Adipose tissue (tissue), 3 donors: ENCODE results near the gene MFSD6. TPM values are rescaled to one million over a fixed set of nuclear protein-coding genes. Genes with fewer than 3 reads are reported as not detected.

ENCODE experiments used
- H3K27ac ChIP-seq: one replicate; pipeline ENCODE4 v1.5.1; 2013; ENCODE audit warnings: low read depth, low read length
- WGBS, 3 donors: extraction: QIAGEN DNeasy Blood & Tissue Kit; methylation state at CpG; one replicate each; pipeline ENCODE4 v1.1.7; 2013; 5-methylcytosine and 5-hydroxymethylcytosine counted together
- polyA plus RNA-seq, 3 donors: library from polyadenylated mRNA; stranded (reverse); fragments of 200-250 nt; gene quantifications; one replicate each; pipeline ENCODE4 v1.2.3, GENCODE V29; 2013
- donor health status: healthy with polysubstance abuse.
- donor health status: Bipolar disorder and iron deficiency.
- donor health status: healthy.

The MFSD6 gene
- polyA plus RNA-seq, 3 donors, result 6.2 to 10.4 (median 7.1) TPM

DNA sequence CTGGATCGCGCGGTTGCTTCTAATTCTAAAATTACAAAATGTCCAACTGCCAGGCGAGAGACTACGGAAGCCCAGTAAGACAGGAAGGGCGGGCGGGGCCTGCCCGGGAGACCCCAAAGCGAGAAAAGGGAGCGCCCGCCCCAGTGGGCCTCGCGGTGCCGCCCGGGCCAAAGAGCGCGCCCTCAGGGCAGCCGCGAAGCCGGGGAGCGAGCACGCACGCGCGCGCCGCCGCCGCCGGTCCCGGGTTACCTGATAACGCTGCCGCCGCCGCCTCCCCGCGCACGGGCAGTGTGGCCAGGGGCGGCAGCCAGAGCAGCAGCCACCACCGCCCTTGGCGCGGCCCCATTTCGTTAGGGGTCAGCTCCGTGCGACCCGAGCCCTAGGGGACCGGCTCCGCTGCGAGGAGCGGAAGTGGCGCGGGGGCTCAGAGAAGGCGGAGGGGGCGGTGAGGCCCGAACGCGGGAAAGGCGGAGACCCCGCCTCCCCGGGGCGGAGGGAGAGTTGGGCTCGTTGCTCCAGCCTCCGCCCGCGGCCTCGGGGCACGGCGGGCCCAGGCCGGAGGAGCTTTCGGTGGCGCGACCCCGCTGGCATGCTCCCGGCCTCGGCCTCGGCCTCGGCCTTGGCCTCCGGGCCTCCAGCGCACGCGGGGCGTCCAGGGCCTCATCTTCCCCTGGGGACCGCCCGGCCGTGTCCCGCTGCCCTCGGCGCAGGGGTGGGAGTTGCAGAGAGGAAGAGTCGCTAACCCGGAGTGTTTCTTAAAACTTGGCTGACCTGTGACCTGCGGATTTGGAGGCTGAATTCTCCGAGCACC, 126.4 kb downstream of the MFSD6 start, which contains the start of gene NEMP2:
NEMP2 (minus strand) TSS at position 413 of the 811 bp plus-strand sequence; CDS start at position 346, 67 bp downstream.
- peak within 1 kb of the TSS; percentile 87 for H3K27ac ChIP-seq
- WGBS, 3 donors, result 0% methylated on average over 83 to 92 of the region's 92 CpGs

DNA sequence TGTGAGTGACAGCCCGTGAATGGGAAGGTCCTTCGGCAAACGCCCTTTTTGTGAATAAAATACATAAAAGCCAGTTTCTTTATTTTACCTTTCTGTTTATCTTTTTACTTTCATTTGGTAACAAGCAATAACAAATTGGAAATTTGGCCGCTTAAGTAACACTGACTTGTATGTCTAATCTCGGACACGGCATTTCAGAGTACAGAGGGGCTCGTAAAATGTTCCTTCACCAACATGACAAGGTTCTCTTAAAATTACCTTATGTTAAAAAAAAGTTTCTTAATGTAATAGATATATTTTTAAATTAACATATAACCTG, 126.9 kb downstream of the MFSD6 start:
- WGBS, 3 donors, result 1 to 6% (median 5%) methylated on average over 7 of the region's 7 CpGs
- peak overlapping the region; percentile 87 for H3K27ac ChIP-seq

DNA sequence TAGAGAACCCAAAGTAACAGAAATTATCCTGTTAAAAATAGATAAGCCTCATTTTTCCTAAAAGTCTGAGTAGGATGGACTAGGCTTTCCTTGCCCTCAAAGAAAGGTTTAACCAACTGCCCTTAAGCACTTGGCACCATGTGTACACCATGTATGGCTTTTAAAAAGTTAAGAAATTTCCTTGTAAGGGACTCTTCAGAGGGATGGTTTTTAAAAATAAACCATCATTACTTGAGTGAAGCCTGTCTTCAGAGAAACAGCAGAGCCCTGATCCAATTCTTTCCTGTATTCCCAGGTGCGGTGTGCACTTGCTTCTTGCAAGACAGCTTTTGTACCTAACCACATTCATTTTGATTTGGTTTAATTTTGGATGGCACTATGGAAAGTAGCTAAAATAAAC, 127.4 kb downstream of the MFSD6 start:
- WGBS, 3 donors, result 50 to 63% (median 58%) methylated on average over 1 of the region's 1 CpG

DNA sequence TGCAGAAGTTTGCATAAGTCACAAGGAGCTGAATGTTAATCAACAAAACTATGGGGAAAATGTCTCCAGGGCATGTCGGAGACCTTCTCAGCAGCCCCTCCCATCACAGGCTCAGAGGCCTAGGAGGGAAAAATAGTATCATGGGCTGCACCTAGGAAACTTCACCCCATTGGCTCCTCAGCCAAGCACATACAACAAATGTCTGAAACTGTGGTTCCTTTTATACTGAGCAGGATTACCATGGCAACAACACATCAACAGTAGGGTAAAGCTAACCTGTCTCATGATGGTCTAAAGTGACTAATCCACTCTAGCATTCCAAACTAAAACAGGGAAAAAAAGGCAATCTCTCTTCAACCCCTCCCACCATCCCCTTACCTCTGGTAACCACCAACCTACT, 129.6 kb downstream of the MFSD6 start:
- WGBS, 3 donors, result 95 to 100% (median 100%) methylated on average over 1 of the region's 1 CpG
- no peak overlapping the region for H3K27ac ChIP-seq

More for the DNA sequence above, 127.4 kb downstream of the MFSD6 start:
- no peak overlapping the region for H3K27ac ChIP-seq

DNA sequence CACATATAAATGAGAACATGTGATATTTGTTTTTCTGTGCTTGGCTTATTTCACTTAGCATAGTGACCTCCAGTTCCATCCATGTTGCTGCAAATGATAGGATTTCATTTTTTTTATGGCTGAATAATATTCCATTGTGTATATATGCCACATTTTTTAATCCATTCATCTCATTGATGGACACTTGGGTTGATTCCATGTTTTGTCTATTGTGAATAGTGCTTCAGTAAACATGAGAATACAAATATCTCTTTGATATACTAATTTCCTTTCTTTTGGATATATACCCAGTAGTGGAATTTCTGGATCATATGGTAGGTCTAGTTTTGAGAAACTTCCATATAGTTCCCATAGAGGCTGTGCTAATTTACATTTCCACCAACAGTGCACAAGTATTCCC, 130.0 kb downstream of the MFSD6 start:
- no peak overlapping the region for H3K27ac ChIP-seq

DNA sequence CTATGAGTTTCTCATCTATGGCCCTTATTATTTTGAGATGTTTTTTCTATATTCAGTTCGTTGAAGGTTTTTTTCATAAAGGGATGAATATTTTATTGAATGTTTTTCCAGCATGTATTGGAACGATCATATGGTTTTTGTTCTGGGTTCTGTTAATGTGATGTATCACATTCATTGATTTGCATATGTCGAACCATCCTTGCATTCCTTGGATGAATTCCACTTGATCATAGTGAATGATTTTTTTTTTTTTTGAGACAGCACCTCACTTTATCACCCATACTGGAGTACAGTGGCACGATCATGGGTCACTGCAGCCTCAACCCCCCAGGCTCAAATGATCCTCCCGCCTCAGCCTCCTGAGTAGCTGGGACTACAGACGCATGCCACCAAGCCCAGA, 131.9 kb downstream of the MFSD6 start:
- 96 to 97% (median 97%) methylated on average over 6 of the region's 6 CpGs for WGBS, 3 donors
- H3K27ac ChIP-seq, result no peak overlapping the region

DNA sequence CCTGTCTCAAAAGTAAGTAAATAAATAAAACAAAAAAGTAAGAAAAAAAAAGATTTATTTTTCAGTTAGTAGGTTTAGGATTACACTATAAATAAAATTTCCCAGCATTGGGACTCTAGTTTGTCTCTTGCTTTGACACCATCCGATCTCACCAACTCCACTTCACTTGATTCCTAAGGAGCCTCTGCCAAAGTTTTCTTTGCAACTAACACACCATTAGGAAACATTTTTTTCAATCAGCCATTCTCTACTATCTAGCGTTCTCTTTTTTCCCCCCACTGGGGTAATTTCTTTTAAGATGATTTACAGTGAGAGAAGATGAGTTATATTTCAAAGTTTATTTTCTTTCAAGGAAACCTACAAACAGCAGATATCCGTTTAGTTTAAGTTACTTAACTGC, 136.9 kb downstream of the MFSD6 start:
- WGBS, 3 donors, result 56 to 82% (median 56%) methylated on average over 3 of the region's 3 CpGs
- no peak overlapping the region for H3K27ac ChIP-seq

DNA sequence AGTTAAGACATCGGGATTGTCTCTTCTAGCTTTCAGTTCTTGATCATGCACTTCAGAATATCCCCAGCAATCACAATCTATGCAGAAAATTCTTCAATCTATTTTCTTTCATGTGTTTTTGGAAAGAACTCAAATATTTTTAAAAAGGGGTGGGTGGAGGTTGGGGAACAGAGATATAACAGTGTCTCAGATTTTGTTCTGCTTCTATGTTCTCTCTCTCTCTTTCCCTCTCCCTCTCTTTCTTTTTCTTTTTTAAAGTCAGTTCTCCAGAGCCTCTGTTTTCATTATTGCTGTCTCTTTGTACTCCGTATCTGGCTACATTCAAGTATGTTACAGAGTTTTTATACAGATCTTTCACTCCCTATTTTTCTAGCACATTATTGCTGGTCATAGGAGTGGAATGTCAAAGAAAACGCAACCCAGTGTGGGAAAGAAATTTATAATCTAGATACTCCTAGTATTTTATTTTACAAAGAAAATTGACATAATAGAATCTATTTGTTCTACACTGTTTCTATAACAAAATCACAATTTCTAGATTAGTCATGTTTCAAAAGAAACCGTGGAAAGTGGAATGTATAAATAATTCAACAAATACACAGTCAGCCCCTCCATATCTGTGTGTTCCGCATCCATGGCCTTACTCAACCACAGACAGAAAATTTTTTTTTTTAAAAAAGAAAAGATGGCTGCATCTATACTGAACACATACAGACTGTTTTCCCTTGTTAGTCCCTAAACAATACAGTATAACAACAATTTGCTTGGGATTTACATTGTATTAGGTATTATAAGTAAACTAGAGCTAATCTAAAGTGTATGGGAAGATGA, 137.6 kb downstream of the MFSD6 start:
- 66 to 69% (median 67%) methylated on average over 5 of the region's 5 CpGs for WGBS, 3 donors
- no peak overlapping the region for H3K27ac ChIP-seq

DNA sequence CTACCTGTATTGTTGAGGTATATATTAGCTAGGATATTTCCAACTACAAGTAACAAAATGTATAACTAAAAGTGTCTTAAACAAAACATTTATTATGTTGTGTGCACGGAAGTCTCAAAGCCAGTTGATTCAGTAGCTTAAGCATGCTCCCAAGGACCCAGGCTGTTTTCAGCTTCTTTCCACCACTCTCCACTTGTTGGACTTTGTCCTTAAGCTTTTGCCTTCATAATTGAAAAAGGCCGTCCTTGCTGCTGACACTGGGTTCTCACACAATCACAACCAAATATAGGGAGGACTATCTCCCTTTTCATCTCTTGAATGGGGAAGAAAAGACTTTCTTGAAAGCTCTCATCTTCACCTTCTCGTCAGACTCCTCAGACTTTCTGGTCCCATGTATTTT, 138.6 kb downstream of the MFSD6 start:
- no peak overlapping the region for H3K27ac ChIP-seq
- 52 to 93% (median 88%) methylated on average over 3 of the region's 3 CpGs for WGBS, 3 donors

DNA sequence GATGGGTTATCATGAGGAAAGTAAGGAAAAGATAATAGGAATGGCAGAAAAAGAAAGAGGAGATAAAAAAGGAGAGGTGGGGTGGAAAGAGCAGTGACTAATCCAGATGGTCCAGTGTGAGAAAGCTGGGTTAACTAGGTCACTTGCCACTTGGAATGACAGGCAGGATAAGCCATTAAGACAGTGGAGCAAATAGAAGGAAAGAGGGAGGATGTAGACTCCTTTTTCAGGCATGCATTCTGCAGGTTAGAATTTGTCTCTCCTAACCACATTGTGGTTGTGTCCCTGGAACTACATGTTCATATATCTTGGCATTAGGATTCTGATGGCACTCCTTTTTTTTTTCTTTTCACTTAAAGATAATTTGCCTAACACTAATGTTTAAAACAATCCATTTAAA, 139.7 kb downstream of the MFSD6 start:
- no peak overlapping the region for H3K27ac ChIP-seq

DNA sequence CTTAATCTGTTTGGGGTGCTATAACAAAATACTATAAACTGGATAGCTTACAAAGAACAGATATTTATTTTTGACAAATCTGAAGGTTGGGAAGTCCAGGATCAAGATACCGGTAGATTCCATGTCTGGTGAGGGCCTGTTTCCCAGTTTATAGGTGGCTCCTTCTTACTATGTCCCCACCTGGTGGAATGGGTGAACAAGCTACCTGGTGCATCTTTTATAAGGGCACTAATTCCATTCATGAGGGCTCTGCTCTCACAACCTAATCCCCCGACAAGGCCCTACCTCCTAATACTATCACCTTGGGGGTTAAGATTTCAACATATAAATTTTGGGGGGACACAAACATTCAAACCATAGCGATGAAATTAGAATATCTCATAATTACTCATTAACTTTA, 142.0 kb downstream of the MFSD6 start:
- H3K27ac ChIP-seq, result no peak overlapping the region
- WGBS, 3 donors, result 93 to 99% (median 96%) methylated on average over 3 of the region's 3 CpGs

Other genes starting within 250 kb of the MFSD6 start
- gene HIBCH, start 88.5 kb upstream of the MFSD6 start, polyA plus RNA-seq, result 10 to 100 TPM; 14.9 to 29.0 (median 19.0) TPM
- 10 to 100 TPM; 13.1 to 35.2 (median 27.1) TPM for gene INPP1, start 64.8 kb upstream of the MFSD6 start, polyA plus RNA-seq
- 1 to 10 TPM in 1 of 3 donors, under 1 TPM in 2; 0.43 to 1.7 (median 0.90) TPM for gene NEMP2, start 126.4 kb downstream of the MFSD6 start, polyA plus RNA-seq
- 10 to 100 TPM in 2 of 3 donors, 1 to 10 TPM in 1; 5.0 to 32.1 (median 21.1) TPM for gene NAB1, start 240.7 kb downstream of the MFSD6 start, polyA plus RNA-seq